Stimulated activated CD4-positive, alpha-beta T cell treated with anti-CD3 and anti-CD28 coated beads, Interleukin-4, amount 100 ng/mL, for 24 hours (primary cell): ENCODE measurements around the gene FGF14.

Experiments used
- DNase-seq: peaks from one replicate; pipeline ENCODE4 v3.0.0-alpha.2; 2020

Gene FGF14

GRCh38 chr13:101698400-101698799 is 703.4 kb downstream of the FGF14 start:
- no peak for DNase-seq

GRCh38 chr13:101697745-101698144 is 704.1 kb downstream of the FGF14 start:
- no peak for DNase-seq

GRCh38 chr13:101695870-101696516 is 705.9 kb downstream of the FGF14 start:
- DNase-seq: no peak

GRCh38 chr13:101691341-101691860 is 710.4 kb downstream of the FGF14 start:
- no peak for DNase-seq

GRCh38 chr13:101690871-101691270 is 711.0 kb downstream of the FGF14 start:
- no peak for DNase-seq

- DNase-seq: no peak
These were observed 715.8 kb downstream of the FGF14 start for GRCh38 chr13:101686003-101686402.

GRCh38 chr13:101681834-101682233 is 720.0 kb downstream of the FGF14 start:
- no peak for DNase-seq

- DNase-seq: no peak
These were observed 728.3 kb downstream of the FGF14 start for GRCh38 chr13:101673360-101674105.

GRCh38 chr13:101661839-101662238 is 740.0 kb downstream of the FGF14 start:
- no peak for DNase-seq
